DMS153 treated with DMSO at 0.1 percent for 48 hours (cell line): ENCODE measurements around the gene MAB21L4.

Experiments used
- DNase-seq: peaks from one replicate; lab custom pipeline; 2025; ENCODE audit not compliant: unreplicated experiment; lab: John Stamatoyannopoulos, UW

MAB21L4 gene

GRCh38 chr2:240896871-240897692 is 1.1 kb upstream of the MAB21L4 start:
- peak; percentile 19 for DNase-seq

DNA sequence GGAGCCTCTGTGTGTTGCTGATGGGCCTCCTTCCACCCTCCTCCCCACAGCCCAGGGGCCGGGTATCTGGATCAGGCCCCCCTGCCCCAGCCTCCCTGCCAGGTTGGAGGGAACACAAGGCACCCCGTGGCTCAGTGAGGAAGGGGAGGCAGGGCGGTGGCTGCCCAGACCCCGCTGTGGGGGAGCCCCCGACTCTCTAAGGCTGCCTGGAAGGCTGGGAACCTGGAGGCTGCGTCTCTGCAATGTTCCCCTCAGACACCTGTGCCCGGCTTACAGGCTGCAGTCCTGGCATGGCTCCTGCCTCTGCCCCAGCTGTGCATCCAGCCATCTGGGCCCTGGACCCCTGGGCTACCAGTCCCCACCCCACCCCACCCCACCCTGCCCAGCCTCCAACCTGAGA is 438 bp upstream of the MAB21L4 start:
- DNase-seq: no peak

- DNase-seq: no peak
These were observed 959 bp downstream of the MAB21L4 start for GRCh38 chr2:240894836-240895558.

- DNase-seq: no peak
These were observed 1.9 kb downstream of the MAB21L4 start for GRCh38 chr2:240894006-240894405.

DNA sequence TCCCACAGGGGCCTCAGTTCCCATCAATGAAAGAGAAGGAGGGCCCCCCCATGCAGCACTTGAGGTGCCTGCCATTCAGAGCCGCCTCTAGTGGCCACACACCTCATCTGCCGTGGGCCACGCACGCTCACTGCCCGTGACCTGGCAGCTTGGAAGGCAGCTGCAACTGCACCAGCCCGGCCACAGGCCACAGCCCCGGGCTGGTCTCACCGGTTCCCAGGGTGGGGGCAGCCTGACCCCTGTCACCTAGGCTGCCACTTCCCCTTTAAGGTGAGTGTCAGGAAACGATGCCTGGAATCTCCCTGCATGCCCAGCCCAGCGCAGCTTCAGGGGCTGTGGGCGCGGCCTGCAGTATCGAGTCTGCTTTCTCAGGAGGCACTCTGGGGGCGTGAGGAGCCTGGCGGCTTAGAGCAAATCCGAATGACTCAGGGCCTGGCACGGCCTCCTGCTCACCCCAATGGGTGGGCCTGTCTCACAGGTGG is 2.6 kb downstream of the MAB21L4 start:
- no peak for DNase-seq

DNA sequence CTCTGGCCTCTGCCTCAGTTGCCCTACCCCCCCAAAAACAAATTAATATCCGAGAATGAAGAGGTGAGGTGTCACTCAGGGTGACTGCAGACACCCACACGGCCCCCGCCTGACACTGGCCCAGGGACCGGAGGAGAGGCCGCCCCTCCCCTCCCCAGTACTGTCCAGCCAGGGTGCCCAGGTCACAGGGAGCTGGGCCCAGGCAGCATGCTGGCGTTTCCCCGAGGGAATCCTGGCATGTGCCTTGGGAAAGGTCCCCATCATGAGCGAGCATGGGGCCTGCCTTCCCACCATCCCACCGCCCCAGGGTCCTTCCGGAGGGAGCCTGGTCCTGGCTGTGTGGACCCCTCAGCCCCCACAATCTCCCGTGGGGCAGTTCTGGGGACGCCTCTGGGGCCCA is 3.0 kb downstream of the MAB21L4 start:
- no peak for DNase-seq

DNA sequence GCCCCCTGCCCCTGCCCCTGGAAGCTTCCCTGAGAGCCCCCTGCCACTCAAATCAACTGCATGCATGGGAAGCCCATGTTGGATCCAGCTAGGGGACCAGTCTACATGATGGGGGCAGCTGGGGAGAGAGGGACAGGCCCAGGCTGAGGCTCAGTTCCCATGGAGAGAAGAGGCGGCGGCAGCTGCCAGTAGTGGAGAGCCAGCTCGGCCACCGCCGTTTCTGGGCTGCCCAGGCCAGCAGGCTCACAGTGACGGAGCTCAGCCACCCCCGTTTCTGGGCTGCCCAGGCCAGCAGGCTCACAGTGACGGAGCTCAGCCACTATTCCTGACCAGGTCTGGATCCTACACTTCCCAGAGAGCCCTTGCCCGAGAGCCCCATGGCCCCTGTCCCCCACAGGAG is 3.6 kb downstream of the MAB21L4 start:
- DNase-seq: no peak

DNA sequence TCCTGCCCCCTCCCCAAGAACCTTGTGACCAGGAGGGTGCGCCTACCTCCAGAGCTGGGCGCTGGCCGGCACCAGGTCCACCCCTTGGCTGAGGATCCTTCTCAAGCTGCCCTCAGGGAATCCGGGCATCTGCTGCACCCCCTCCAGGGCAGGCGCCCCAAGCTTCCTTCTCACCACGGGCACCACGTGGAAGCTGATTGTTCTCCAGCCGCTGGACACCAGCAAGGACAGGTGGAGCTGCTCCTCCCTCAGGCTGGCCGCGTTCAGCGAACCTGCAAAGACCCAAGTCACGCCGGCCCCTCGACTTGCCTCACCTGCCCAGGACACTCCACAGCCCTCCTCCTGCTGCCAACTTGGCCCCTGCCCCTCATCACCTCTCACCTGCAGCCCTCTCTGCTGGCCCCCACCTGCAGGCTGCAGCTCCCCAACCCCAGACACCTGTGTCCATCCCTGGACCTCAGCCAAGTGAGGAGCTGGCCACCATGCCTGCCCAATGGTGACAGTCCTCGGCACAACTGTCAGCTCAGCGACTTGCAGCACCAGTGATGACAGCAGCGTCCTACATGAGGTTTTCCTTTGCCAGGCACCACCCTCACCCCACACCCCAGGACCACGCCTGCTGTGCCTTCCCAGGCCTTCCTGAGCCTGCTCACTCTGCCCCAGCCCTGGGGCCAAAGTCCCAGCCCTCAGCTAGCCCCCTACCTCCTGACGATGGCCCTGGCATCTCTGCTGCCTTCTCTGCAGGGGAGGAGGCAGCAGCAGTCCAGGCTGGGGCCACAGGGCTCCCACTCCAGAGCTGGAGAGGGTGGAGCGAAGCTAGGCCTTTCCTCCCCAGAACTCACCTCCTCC is 4.2 kb downstream of the MAB21L4 start:
- DNase-seq: no peak

GRCh38 chr2:240890691-240891090 is 5.3 kb downstream of the MAB21L4 start:
- no peak for DNase-seq

DNA sequence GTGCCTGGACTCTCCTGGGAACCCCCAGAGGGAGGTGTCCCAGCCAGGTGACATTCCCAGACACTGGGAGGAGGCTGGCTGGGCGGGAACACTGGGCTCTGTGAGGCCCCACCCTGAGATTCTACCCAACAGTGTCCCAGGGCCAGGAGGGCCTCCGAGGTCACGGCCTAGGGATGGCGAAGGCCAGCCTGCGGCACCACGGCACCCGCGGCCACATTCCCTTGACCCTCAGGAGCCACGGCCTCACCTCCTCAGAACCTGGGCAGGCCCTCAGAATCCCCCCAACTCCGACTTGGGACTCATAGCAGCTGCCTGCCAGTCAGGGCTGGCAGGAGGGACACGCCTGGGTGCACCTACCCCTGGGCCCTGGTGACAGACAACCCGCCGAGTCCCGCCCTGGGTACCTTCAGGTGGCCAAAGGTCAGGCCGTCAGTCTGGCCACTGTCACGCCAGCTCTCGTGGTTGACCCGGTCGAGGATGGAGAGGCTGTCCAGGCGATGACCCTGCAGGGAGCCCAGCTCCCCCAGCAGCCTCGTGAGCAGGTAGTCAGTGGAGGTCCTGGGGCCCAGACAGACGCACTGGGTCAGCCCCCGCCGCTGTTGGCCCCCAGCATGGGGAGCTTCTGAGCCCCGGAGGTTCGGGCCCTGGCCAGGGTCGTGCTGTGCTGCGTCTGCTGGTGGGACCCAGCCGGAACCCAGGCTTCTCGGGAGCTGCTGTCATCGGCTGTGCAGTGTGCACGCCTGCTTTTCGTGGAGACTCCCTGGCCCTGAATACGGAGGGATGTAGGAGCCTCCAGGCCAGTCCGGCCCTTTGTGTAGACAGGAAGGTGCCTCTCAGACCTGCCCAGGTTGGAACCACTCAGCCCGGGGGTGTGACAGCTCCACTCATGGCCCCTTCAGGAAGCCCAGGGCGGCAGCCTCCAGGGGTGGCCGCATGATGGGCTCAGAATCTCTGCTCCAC is 6.1 kb downstream of the MAB21L4 start:
- DNase-seq: no peak

- DNase-seq: no peak
These were observed 6.9 kb downstream of the MAB21L4 start for GRCh38 chr2:240888890-240889573.

DNA sequence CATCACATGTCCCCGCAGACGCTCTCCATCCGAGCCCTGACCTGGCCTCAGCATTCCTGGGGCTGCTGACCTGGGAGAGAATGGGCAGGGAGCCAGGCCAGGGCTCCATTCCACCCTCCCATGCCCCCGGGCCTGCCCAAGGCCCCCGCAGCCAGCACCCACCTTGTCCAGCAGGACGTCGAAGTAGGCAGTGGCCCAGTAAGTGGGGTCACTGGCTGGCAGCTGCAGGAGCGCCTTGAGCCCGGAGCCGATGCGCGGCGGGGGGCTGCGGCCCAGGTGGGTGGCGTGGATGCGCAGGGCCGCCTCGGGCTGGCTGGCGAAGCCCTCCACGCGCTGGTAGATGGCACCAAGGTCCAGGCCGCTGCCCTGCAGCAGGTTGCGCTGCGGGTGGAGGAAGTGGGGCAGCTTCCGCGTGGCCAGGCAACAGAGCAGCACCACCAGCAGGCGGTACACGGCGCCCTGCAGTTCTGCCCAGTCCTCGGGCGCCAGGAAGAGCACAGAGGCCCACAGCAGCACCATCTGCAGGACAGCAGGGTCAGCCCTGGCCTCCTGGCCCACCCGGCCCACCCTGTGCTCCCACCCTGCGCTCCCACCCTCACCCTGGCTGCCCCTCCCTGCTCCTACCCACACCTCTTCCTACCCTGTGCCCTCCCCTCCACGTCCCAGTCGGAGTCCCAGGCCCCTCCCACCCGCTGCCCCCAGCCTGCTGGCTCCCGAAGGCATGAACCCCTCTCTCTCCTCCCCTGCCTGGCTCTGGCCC is 7.6 kb downstream of the MAB21L4 start:
- DNase-seq: no peak

DNA sequence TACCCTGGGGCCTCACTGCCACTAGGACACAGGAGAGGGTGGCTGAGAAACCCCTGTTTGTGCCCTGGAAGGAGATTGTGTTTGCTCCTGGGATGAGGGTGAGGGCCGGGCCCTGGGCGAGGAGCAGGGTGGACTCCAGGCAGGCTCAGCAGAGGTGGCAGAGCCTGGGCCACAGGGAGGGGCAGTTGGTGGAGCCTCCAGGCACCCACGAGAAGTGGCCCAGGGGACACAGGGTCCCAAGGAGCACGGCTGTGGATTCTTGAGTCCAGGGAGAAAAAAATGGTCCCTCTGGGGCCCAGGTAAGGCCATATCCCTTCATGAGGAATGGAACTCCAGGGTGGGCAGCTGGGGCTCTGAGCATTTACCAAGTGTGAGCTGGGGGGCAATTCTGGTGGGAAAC is 8.3 kb downstream of the MAB21L4 start:
- DNase-seq: no peak

DNA sequence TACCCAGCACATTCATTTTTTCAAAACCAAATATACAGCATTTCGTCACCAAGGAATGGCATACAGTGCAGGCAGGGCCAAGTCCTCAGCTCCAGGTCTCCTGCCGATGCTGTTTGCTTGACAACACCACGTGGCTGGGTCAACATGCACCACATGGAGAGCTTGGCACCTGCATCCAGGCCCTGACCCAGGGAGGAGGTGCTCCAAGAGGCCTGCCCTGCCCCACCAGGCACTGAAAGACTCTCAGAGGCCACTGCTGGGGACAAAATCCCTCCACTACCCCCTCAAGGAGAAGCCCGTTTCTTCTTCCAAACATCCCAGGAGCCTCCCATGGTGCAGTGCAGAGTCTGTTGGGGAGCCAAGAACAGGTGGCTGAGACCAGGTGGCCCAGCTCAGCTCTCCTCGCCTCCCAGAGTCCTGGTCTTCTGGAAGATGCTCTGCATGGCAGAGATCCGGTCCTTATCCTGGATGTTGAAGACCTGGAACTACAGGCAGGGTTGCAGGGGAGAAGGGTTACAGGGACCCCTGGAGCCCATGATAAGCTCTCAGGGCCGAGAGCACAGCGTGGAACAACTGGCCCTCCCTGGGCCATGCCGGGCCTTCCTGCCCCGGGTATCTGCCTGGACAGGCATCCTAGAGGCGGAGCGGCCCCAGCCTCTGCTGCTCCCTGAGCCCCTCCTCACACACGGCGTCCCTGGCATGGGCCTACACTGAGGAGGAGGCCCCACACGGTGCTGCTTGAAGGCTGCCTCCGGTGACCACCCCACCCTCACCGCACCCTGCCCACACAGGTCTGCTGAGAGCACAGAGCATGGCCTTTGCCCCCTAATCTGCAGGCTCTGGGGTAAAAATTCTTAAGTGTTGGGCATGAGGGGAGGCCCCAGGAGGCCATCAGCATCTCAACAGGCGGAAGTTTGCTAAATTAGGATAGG is 9.0 kb downstream of the MAB21L4 start:
- no peak for DNase-seq

DNA sequence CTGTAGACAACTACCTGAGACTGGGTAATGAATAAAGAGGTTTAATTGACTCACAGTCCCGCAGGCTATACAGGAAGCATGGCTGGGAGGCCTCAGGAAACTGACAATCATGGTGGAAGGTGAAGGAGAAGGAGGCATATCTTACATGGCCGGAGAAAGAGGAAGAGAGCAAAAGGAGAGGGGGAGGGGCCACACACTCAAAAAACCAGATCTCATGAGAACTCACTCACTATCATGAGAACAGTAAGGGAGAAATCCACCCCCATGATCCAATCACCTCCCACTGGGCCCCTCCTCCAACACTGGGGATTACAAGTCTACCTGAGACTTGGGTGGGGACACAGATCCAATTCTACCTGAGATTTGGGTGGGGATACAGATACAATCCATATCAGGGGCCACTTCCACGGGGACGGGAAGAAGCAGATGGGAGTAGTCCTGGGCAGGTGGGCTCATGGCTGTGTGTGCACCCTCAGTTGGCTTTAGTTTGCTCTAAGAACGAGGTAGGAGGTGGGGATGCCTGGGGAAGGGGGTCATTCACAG is 9.9 kb downstream of the MAB21L4 start:
- no peak for DNase-seq

DNA sequence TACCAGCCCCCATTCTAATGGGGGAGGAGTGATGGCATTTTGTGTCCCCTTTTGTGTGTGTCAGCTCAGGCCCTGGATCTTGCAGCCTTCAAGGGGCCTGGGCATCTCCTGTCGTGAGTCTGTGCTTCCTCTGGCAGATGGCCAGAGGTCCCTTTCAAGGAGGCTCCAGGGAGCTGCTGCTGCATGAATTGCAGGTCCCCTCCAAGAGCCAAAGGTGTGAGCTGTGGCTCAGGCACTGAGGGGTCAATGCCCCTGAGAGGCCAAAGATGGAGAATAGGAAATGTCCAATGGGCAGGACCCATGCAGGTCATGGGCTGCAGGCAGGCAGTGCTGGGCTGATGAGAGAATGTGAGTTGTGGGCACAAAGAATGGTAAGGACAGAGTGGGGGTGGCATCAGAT is 10.4 kb downstream of the MAB21L4 start:
- no peak for DNase-seq

- no peak for DNase-seq
These were observed 11.2 kb downstream of the MAB21L4 start for GRCh38 chr2:240884745-240885144.

GRCh38 chr2:240884221-240884620 is 11.7 kb downstream of the MAB21L4 start:
- DNase-seq: no peak
